ENCODE measurements around the gene DUOX1.

DUOX1 gene

GRCh38 chr15:45114076-45114750 is 15.6 kb upstream of the DUOX1 start, which contains the start of the genes DUOX2 and DUOXA2:
DUOX2 (minus strand) TSS chr15:45114172; CDS start chr15:45113411, 761 bp downstream.
DUOXA2 (plus strand) TSS chr15:45114326; CDS start chr15:45114606, 280 bp downstream.
- no peak for DNase-seq (ENCODE audit: low read depth in 1 of 2, low spot score in 1 of 2)
- no peak within 1 kb of the TSS for H3K4me3 ChIP-seq (replicated peaks; ENCODE audit: insufficient read depth, low read length)
- no peak within 1 kb of the TSS for H3K27ac ChIP-seq (replicated peaks)
- TF ChIP-seq POLR2AphosphoS5 (IDR thresholded peaks at IDR 0.05; ENCODE audit: low read depth) (no peak), SPI1 (IDR thresholded peaks at IDR 0.05; ENCODE audit: borderline replicate concordance, low read depth) (no peak), CTCF (IDR thresholded peaks at IDR 0.05; ENCODE audit: insufficient read depth, low read length) (no peak), REST (IDR thresholded peaks at IDR 0.05; ENCODE audit: insufficient replicate concordance, low read depth) (no peak), GABPA (IDR thresholded peaks at IDR 0.05; ENCODE audit: low read depth) (no peak)
- peaks cover 72% of the 10 kb centered on the region for H3K27me3 ChIP-seq (ENCODE audit: insufficient read depth, poor library complexity, severe bottlenecking)

GRCh38 chr15:45114751-45115085 is 15.1 kb upstream of the DUOX1 start:
- no peak for TF ChIP-seq POLR2AphosphoS5 (IDR thresholded peaks at IDR 0.05; ENCODE audit: low read depth)
- TF ChIP-seq GABPA (IDR thresholded peaks at IDR 0.05; ENCODE audit: low read depth): no peak
- no peak for TF ChIP-seq REST (IDR thresholded peaks at IDR 0.05; ENCODE audit: insufficient replicate concordance, low read depth)
- TF ChIP-seq CTCF (IDR thresholded peaks at IDR 0.05; ENCODE audit: insufficient read depth, low read length): no peak
- TF ChIP-seq SPI1 (IDR thresholded peaks at IDR 0.05; ENCODE audit: borderline replicate concordance, low read depth): no peak
- DNase-seq (ENCODE audit: low read depth in 1 of 2, low spot score in 1 of 2): no peak
- no peak overlapping the region for H3K4me3 ChIP-seq (replicated peaks; ENCODE audit: insufficient read depth, low read length)
- H3K27ac ChIP-seq (replicated peaks): no peak overlapping the region
- peaks cover 71% of the 10 kb centered on the region for H3K27me3 ChIP-seq (ENCODE audit: insufficient read depth, poor library complexity, severe bottlenecking)

- no peak for DNase-seq (ENCODE audit: low read depth in 1 of 2, low spot score in 1 of 2)
- Histone ChIP-seq H3K27me3 (ENCODE audit: insufficient read depth, poor library complexity, severe bottlenecking) (peaks cover 64% of the 10 kb centered on the region), H3K4me3 (replicated peaks; ENCODE audit: insufficient read depth, low read length) (no peak overlapping the region), H3K27ac (replicated peaks) (no peak overlapping the region)
- TF ChIP-seq GABPA (IDR thresholded peaks at IDR 0.05; ENCODE audit: low read depth) (no peak), SPI1 (IDR thresholded peaks at IDR 0.05; ENCODE audit: borderline replicate concordance, low read depth) (no peak), POLR2AphosphoS5 (IDR thresholded peaks at IDR 0.05; ENCODE audit: low read depth) (no peak), REST (IDR thresholded peaks at IDR 0.05; ENCODE audit: insufficient replicate concordance, low read depth) (no peak), CTCF (IDR thresholded peaks at IDR 0.05; ENCODE audit: insufficient read depth, low read length) (no peak)
Measured at GRCh38 chr15:45115312-45115820, 14.4 kb upstream of the DUOX1 start.
